Nephron (organoid): ENCODE measurements around the gene ZNF831.

Experiments
- H3K27ac Mint-ChIP-seq, 3 experiments: 2 replicates each; pipeline ENCODE4 v1.8.0; 2020; ENCODE audit warnings: mixed read lengths in 3 of 3, mild to moderate bottlenecking in 2 of 3, moderate library complexity in 1 of 3
- H3K27me3 Mint-ChIP-seq: 2 replicates; pipeline ENCODE4 v1.8.0; 2021; ENCODE audit warnings: low read depth, mild to moderate bottlenecking, moderate library complexity, mixed read lengths
- H3K36me3 Mint-ChIP-seq: 2 replicates; pipeline ENCODE4 v1.8.0; 2020; ENCODE audit warnings: low read depth, mixed read lengths
- H3K4me1 Mint-ChIP-seq: 2 replicates; pipeline ENCODE4 v1.8.0; 2020; ENCODE audit warnings: mixed read lengths
- H3K4me3 Mint-ChIP-seq, 3 experiments: 2 replicates each; pipeline ENCODE4 v1.8.0; 2020; ENCODE audit warnings: mild to moderate bottlenecking in 3 of 3, mixed read lengths in 3 of 3, moderate library complexity in 2 of 3
- H3K9me3 Mint-ChIP-seq: 2 replicates; pipeline ENCODE4 v1.8.0; 2020; ENCODE audit warnings: mixed read lengths
- TF ChIP-seq, protein P1 (sequence below), 3 experiments: fragments of 200-600 bp; sonication (generic); IDR thresholded peaks; one replicate each; pipeline ENCODE4 v1.5.0; 2021; ENCODE audit warnings: antibody characterized with exemption in 3 of 3; ENCODE audit not compliant: unreplicated experiment in 3 of 3

ZNF831 gene

DNA sequence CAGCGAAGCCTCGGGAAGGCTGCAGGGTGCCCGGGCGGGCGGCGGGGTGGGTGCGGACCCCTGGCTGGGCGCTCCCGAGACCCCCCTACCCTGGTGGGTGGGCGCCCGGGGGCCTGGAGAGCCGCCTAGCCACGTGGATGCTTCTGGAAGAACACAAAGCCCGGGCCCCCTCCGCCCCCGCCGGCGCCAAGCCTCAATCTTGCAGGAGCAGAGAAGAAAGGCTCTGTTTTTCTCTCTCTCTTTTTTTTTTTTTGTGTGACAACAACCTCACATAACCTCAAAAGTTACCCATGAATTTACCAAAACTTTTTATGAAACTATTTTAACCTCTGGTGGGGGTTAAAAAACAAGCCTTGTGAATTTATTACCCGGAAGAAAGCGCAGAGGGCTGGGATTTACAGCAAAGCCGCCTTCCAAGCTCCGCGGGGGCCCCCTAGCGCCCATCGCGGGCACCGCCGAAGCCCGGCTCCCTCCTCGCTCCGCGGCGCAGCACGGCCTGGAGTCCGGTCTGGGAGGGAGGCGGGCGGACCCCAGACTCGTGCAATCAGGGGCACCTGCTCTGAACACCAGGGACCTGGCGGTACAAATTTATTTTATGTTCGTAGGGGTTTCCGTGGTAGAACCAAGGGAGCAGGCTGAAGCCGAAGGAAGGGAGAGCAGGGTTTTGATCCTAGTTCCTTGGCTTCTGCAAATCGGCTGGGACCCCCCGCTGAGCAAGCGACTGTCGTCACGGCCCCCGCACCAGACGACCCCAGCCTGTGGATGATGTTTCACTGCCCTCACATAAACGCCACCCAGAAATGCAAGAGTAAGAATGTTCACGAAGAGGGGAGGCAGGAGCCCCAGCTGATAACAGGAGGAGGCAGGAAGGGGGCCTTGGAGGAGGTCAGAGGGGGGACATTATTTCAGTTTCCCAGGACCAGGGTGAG is 58.9 kb downstream of the ZNF831 start:
- Mint-ChIP-seq H3K27me3 (peaks cover 62% of the 10 kb centered on the region), H3K36me3 (no peaks in the 10 kb centered on the region), H3K27ac (peak overlapping the region; percentile 20 to 69 (median 64)), H3K4me1 (peaks cover 20% of the 10 kb centered on the region), H3K4me3 (peak overlapping the region; percentile 85 to 90 (median 89)), H3K9me3 (no peaks in the 10 kb centered on the region)
- TF ChIP-seq, protein P1, sequence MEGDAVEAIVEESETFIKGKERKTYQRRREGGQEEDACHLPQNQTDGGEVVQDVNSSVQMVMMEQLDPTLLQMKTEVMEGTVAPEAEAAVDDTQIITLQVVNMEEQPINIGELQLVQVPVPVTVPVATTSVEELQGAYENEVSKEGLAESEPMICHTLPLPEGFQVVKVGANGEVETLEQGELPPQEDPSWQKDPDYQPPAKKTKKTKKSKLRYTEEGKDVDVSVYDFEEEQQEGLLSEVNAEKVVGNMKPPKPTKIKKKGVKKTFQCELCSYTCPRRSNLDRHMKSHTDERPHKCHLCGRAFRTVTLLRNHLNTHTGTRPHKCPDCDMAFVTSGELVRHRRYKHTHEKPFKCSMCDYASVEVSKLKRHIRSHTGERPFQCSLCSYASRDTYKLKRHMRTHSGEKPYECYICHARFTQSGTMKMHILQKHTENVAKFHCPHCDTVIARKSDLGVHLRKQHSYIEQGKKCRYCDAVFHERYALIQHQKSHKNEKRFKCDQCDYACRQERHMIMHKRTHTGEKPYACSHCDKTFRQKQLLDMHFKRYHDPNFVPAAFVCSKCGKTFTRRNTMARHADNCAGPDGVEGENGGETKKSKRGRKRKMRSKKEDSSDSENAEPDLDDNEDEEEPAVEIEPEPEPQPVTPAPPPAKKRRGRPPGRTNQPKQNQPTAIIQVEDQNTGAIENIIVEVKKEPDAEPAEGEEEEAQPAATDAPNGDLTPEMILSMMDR (IDR thresholded peaks at IDR 0.05; ENCODE audit: unreplicated experiment in 3 of 3), result peak; percentile 96 to 99 (median 99)

DNA sequence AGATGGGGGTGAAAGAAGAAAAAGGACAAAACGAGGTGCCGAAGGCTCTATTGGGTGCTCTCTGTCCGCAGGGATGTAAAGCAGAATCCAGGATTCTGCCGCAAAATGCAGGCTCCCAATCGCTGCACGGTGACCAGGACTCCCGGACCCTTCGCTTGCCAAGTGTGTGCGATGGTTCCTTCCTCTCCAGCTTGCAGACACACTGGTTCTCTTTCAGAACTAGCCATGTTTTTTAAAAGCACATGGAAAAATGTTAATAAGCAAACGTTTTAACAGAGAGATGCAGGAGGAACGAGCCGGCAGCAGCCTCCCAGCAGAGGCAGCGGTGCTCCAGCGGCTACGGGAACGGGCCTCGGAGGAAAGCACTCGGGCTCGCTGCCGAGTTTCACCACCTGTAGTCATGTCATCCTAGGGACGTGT is 59.6 kb downstream of the ZNF831 start:
- H3K4me3 Mint-ChIP-seq, result peak overlapping the region; percentile 85 to 90 (median 89)
- H3K27me3 Mint-ChIP-seq, result peaks cover 56% of the 10 kb centered on the region
- peak overlapping the region in 2 of 3 experiments; percentile 41 to 64 for H3K27ac Mint-ChIP-seq
- TF ChIP-seq, protein P1 (IDR thresholded peaks at IDR 0.05; ENCODE audit: unreplicated experiment in 3 of 3), result no peak
- H3K4me1 Mint-ChIP-seq, result peaks cover 20% of the 10 kb centered on the region
- H3K36me3 Mint-ChIP-seq, result no peaks in the 10 kb centered on the region
- H3K9me3 Mint-ChIP-seq, result no peaks in the 10 kb centered on the region

- H3K36me3 Mint-ChIP-seq, result no peaks in the 10 kb centered on the region
- peaks cover 55% of the 10 kb centered on the region for H3K27me3 Mint-ChIP-seq
- H3K4me3 Mint-ChIP-seq, result peak overlapping the region; percentile 85 to 90 (median 89)
- peaks cover 3% of the 10 kb centered on the region for H3K9me3 Mint-ChIP-seq
- peaks cover 20% of the 10 kb centered on the region for H3K4me1 Mint-ChIP-seq
- H3K27ac Mint-ChIP-seq, result no peak overlapping the region
- TF ChIP-seq, protein P1 (IDR thresholded peaks at IDR 0.05; ENCODE audit: unreplicated experiment in 3 of 3), result no peak
These were observed 60.1 kb downstream of the ZNF831 start for GRCh38 chr20:59223750-59224149.

- TF ChIP-seq, protein P1 (IDR thresholded peaks at IDR 0.05; ENCODE audit: unreplicated experiment in 3 of 3), result no peak
- H3K4me3 Mint-ChIP-seq, result peak overlapping the region; percentile 9 to 64 (median 57)
- no peaks in the 10 kb centered on the region for H3K36me3 Mint-ChIP-seq
- peaks cover 20% of the 10 kb centered on the region for H3K4me1 Mint-ChIP-seq
- peaks cover 7% of the 10 kb centered on the region for H3K9me3 Mint-ChIP-seq
- peak overlapping the region in 1 of 3 experiments; percentile 6 for H3K27ac Mint-ChIP-seq
- peaks cover 58% of the 10 kb centered on the region for H3K27me3 Mint-ChIP-seq
These were observed 60.6 kb downstream of the ZNF831 start for GRCh38 chr20:59224236-59224635.

GRCh38 chr20:59230385-59230784 is 66.8 kb downstream of the ZNF831 start:
- Mint-ChIP-seq H3K27me3 (peaks cover 30% of the 10 kb centered on the region), H3K36me3 (no peaks in the 10 kb centered on the region), H3K4me3 (no peak overlapping the region), H3K9me3 (peaks cover 8% of the 10 kb centered on the region), H3K4me1 (peaks cover 6% of the 10 kb centered on the region), H3K27ac (no peak overlapping the region)
- TF ChIP-seq, protein P1 (IDR thresholded peaks at IDR 0.05; ENCODE audit: unreplicated experiment in 3 of 3), result no peak
